H1 (cell line): ENCODE data around the gene NADSYN1.

Source experiments
- ATF3 ChIP-seq: IDR thresholded peaks from 2 replicates; pipeline ENCODE4 v1.6.1; 2011; ENCODE audit warnings: low read depth, mild to moderate bottlenecking, low read length; ENCODE audit not compliant: insufficient read depth
- BRCA1 ChIP-seq: IDR thresholded peaks from 2 replicates; pipeline ENCODE4 v1.6.1; 2012; ENCODE audit warnings: low read depth, low read length, improper control_type of control experiment
- CTCF ChIP-seq, 3 experiments: IDR thresholded peaks; 1 replicate in 2 of 3; 2 replicates in 1 of 3; pipeline versions ENCODE4 v1.5.1 to v1.6.1; 2011; ENCODE audit warnings: low read length in 3 of 3, mild to moderate bottlenecking in 3 of 3, inconsistent platforms in 2 of 3, low read depth in 1 of 3, moderate library complexity in 1 of 3; ENCODE audit not compliant: insufficient read depth in 1 of 3; ENCODE audit errors: control extremely low read depth in 1 of 3
- EZH2 ChIP-seq: fragments of 200-600 bp; sonication (generic); IDR thresholded peaks from 2 replicates; pipeline ENCODE4 v1.7.1; 2012; ENCODE audit warnings: low read depth, mild to moderate bottlenecking, moderate library complexity, low read length, inconsistent platforms; ENCODE audit not compliant: severe bottlenecking
- FOSL1 ChIP-seq: IDR thresholded peaks from 2 replicates; pipeline ENCODE4 v1.6.1; 2011; ENCODE audit warnings: mild to moderate bottlenecking, low read depth, low read length, moderate library complexity; ENCODE audit not compliant: insufficient read depth
- POLR2A ChIP-seq, 2 experiments: IDR thresholded peaks; 1 replicate in 1 of 2; 2 replicates in 1 of 2; pipeline ENCODE4 v1.6.1; 2011; ENCODE audit warnings: low read depth in 2 of 2, low read length in 2 of 2, mild to moderate bottlenecking in 2 of 2; ENCODE audit errors: control extremely low read depth in 1 of 2
- POLR2AphosphoS5 ChIP-seq: IDR thresholded peaks from 2 replicates; pipeline ENCODE4 v1.6.1; 2011; ENCODE audit warnings: low read depth, low read length
- RAD21 ChIP-seq, 2 experiments: IDR thresholded peaks in 1 of 2; conservative IDR thresholded peaks in 1 of 2; 2 replicates each; pipeline ENCODE4 v1.6.1; 2011; ENCODE audit warnings: low read depth in 2 of 2, low read length in 2 of 2, improper control_type of control experiment in 1 of 2, inconsistent platforms in 1 of 2, mild to moderate bottlenecking in 1 of 2, moderate library complexity in 1 of 2
- RFX5 ChIP-seq: IDR thresholded peaks from 2 replicates; pipeline ENCODE4 v1.6.1; 2011; ENCODE audit warnings: low read depth, low read length, improper control_type of control experiment, borderline replicate concordance
- SIX5 ChIP-seq: IDR thresholded peaks from 2 replicates; pipeline ENCODE4 v1.6.1; 2011; ENCODE audit warnings: mild to moderate bottlenecking, low read depth, low read length
- SP2 ChIP-seq: IDR thresholded peaks from 2 replicates; pipeline ENCODE4 v1.6.1; 2012; ENCODE audit warnings: mild to moderate bottlenecking, low read length, inconsistent platforms
- SUZ12 ChIP-seq: fragments of 200-600 bp; sonication (generic); IDR thresholded peaks from 2 replicates; pipeline ENCODE4 v1.6.1; 2012; ENCODE audit warnings: mild to moderate bottlenecking, inconsistent platforms, low read length, moderate library complexity, mixed read lengths
- TAF1 ChIP-seq: IDR thresholded peaks from 2 replicates; pipeline ENCODE4 v1.6.1; 2011; ENCODE audit warnings: mild to moderate bottlenecking, low read depth, low read length
- ZNF274 ChIP-seq: IDR thresholded peaks from 2 replicates; pipeline ENCODE4 v1.7.0; 2012; ENCODE audit warnings: low read length, borderline replicate concordance; ENCODE audit errors: extremely low read depth

GRCh38 chr11:71525188-71525937 lies 72.4 kb downstream of the NADSYN1 start:
- TF ChIP-seq CTCF (IDR thresholded peaks at IDR 0.05; ENCODE audit: control extremely low read depth in 1 of 3, insufficient read depth in 1 of 3, low read depth in 1 of 3, low read length in 3 of 3) (no peak), SUZ12 (no peak), RAD21 (IDR thresholded peaks at IDR 0.05 in 1 of 2, conservative IDR thresholded peaks at IDR 0.05 in 1 of 2; ENCODE audit: low read depth in 2 of 2, low read length in 2 of 2) (no peak), RFX5 (no peak), TAF1 (no peak), SP2 (no peak), EZH2 (no peak), ZNF274 (no peak), BRCA1 (no peak), POLR2A (IDR thresholded peaks at IDR 0.05; ENCODE audit: control extremely low read depth in 1 of 2, low read depth in 2 of 2, low read length in 2 of 2) (no peak), SIX5 (no peak), ATF3 (no peak), FOSL1 (no peak), POLR2AphosphoS5 (no peak)
